Measurements from ENCODE around the gene PRKN. TPM values are rescaled to one million over a fixed set of nuclear protein-coding genes. Genes with fewer than 3 reads are reported as not detected.
A peak's percentile ranks its signal among the peaks of the same experiment; 100 is the strongest.

PRKN gene
- total and polyA plus RNA-seq, 2 donors (not counting 1 experiment from before 2014, with no cell fraction given) = 0.43 to 4.6 TPM

GRCh38 chr6:162636167-162636566 lies 91.4 kb downstream of the PRKN start:
- Histone ChIP-seq H3K27me3 (ENCODE audit: control insufficient read depth, insufficient read depth, low read length) (no peaks in the 10 kb centered on the region), H3K9me3 (ENCODE audit: control insufficient read depth, insufficient read depth, low read depth, low read length) (no peaks in the 10 kb centered on the region), H3K79me2 (ENCODE audit: control insufficient read depth, insufficient read depth, low read length) (no peaks in the 10 kb centered on the region), H3K27ac (ENCODE audit: insufficient read depth, low read length) (no peak overlapping the region), H3K9ac (ENCODE audit: insufficient read depth, low read length) (no peak overlapping the region), H3K36me3 (ENCODE audit: control insufficient read depth, insufficient read depth, low read length) (no peaks in the 10 kb centered on the region), H3K4me1 (ENCODE audit: control insufficient read depth, extremely low read depth, insufficient read depth, low read length) (no peaks in the 10 kb centered on the region), H2AFZ (ENCODE audit: low read length) (no peak overlapping the region), H4K20me1 (ENCODE audit: control insufficient read depth, extremely low read depth, insufficient read depth, low read length) (no peaks in the 10 kb centered on the region), H3K4me3 (replicated peaks in 1 of 4; ENCODE audit: control extremely low read depth in 1 of 4, insufficient read depth in 1 of 4, low read depth in 3 of 4, low read length in 4 of 4) (no peak overlapping the region), H3K4me2 (ENCODE audit: extremely low read depth, insufficient read depth, low read length) (no peak overlapping the region)
- TF ChIP-seq EZH2 (IDR thresholded peaks at IDR 0.05; ENCODE audit: low read length, missing control alignments) (no peak), CTCF (conservative IDR thresholded peaks at IDR 0.05 in 1 of 2, IDR thresholded peaks at IDR 0.05 in 1 of 2; ENCODE audit: low read depth in 1 of 2, low read length in 2 of 2) (no peak)
- DNase-seq (ENCODE audit: low read depth in 2 of 2) = no peak

- Histone ChIP-seq H3K4me2 (ENCODE audit: extremely low read depth, insufficient read depth, low read length) (no peak overlapping the region), H3K27ac (ENCODE audit: insufficient read depth, low read length) (no peak overlapping the region), H2AFZ (ENCODE audit: low read length) (no peak overlapping the region), H3K4me1 (ENCODE audit: control insufficient read depth, extremely low read depth, insufficient read depth, low read length) (no peaks in the 10 kb centered on the region), H3K9me3 (ENCODE audit: control insufficient read depth, insufficient read depth, low read depth, low read length) (no peaks in the 10 kb centered on the region), H3K4me3 (replicated peaks in 1 of 4; ENCODE audit: control extremely low read depth in 1 of 4, insufficient read depth in 1 of 4, low read depth in 3 of 4, low read length in 4 of 4) (no peak overlapping the region), H3K9ac (ENCODE audit: insufficient read depth, low read length) (no peak overlapping the region), H3K27me3 (ENCODE audit: control insufficient read depth, insufficient read depth, low read length) (no peaks in the 10 kb centered on the region), H4K20me1 (ENCODE audit: control insufficient read depth, extremely low read depth, insufficient read depth, low read length) (no peaks in the 10 kb centered on the region), H3K36me3 (ENCODE audit: control insufficient read depth, insufficient read depth, low read length) (no peaks in the 10 kb centered on the region), H3K79me2 (ENCODE audit: control insufficient read depth, insufficient read depth, low read length) (no peaks in the 10 kb centered on the region)
- DNase-seq (ENCODE audit: low read depth in 2 of 2) = peak in 1 of 2 donors; percentile 83
- TF ChIP-seq EZH2 (IDR thresholded peaks at IDR 0.05; ENCODE audit: low read length, missing control alignments) = no peak
- TF ChIP-seq CTCF (conservative IDR thresholded peaks at IDR 0.05 in 1 of 2, IDR thresholded peaks at IDR 0.05 in 1 of 2; ENCODE audit: low read depth in 1 of 2, low read length in 2 of 2) = no peak
Observed at GRCh38 chr6:162631546-162631945, 96.0 kb downstream of the PRKN start.

- H3K4me1 ChIP-seq (ENCODE audit: control insufficient read depth, extremely low read depth, insufficient read depth, low read length) = no peaks in the 10 kb centered on the region
- no peaks in the 10 kb centered on the region for H3K36me3 ChIP-seq (ENCODE audit: control insufficient read depth, insufficient read depth, low read length)
- H2AFZ ChIP-seq (ENCODE audit: low read length) = no peak overlapping the region
- no peak overlapping the region for H3K27ac ChIP-seq (ENCODE audit: insufficient read depth, low read length)
- no peak overlapping the region for H3K9ac ChIP-seq (ENCODE audit: insufficient read depth, low read length)
- no peak for DNase-seq (ENCODE audit: low read depth in 2 of 2)
- H4K20me1 ChIP-seq (ENCODE audit: control insufficient read depth, extremely low read depth, insufficient read depth, low read length) = no peaks in the 10 kb centered on the region
- no peaks in the 10 kb centered on the region for H3K9me3 ChIP-seq (ENCODE audit: control insufficient read depth, insufficient read depth, low read depth, low read length)
- H3K4me2 ChIP-seq (ENCODE audit: extremely low read depth, insufficient read depth, low read length) = no peak overlapping the region
- no peak for TF ChIP-seq CTCF (conservative IDR thresholded peaks at IDR 0.05 in 1 of 2, IDR thresholded peaks at IDR 0.05 in 1 of 2; ENCODE audit: low read depth in 1 of 2, low read length in 2 of 2)
- TF ChIP-seq EZH2 (IDR thresholded peaks at IDR 0.05; ENCODE audit: low read length, missing control alignments) = no peak
- H3K4me3 ChIP-seq (replicated peaks in 1 of 4; ENCODE audit: control extremely low read depth in 1 of 4, insufficient read depth in 1 of 4, low read depth in 3 of 4, low read length in 4 of 4) = no peak overlapping the region
- H3K27me3 ChIP-seq (ENCODE audit: control insufficient read depth, insufficient read depth, low read length) = no peaks in the 10 kb centered on the region
- H3K79me2 ChIP-seq (ENCODE audit: control insufficient read depth, insufficient read depth, low read length) = no peaks in the 10 kb centered on the region
Observed at GRCh38 chr6:162630069-162630468, 97.5 kb downstream of the PRKN start.

All from fibroblast of lung (primary cell).